Transverse colon (tissue), 4 donors: ENCODE data around the gene OR2A2. TPM values are rescaled to one million over a fixed set of nuclear protein-coding genes. Genes with fewer than 3 reads are reported as not detected.

ENCODE experiments used
- DNase-seq: peaks from one replicate; pipeline ENCODE4 v3.0.0-alpha.2; 2019
- H3K27ac ChIP-seq, 4 donors: fragments of 200-600 bp; sonication (generic); 2 replicates each; pipeline ENCODE4 v1.5.1; 2016 to 2018; ENCODE audit warnings: inconsistent platforms in 4 of 4
- H3K27me3 ChIP-seq: fragments of 200-600 bp; sonication (generic); 2 replicates; pipeline ENCODE4 v1.5.1; 2017; ENCODE audit warnings: inconsistent platforms
- H3K36me3 ChIP-seq, 4 donors: fragments of 200-600 bp; sonication (generic); 2 replicates each; pipeline ENCODE4 v1.5.1; 2017 to 2019; ENCODE audit warnings: inconsistent platforms in 4 of 4
- H3K4me1 ChIP-seq, 4 donors: fragments of 200-600 bp; sonication (generic); 2 replicates each; pipeline ENCODE4 v1.5.1; 2017 to 2020; ENCODE audit warnings: inconsistent platforms in 4 of 4
- H3K4me3 ChIP-seq, 4 donors: fragments of 200-600 bp; sonication (generic); 1 replicate in 1 of 4; 2 replicates in 3 of 4; pipeline versions ENCODE4 v1.5.1 to v1.6.1; 2017 to 2019; ENCODE audit warnings: inconsistent platforms in 4 of 4
- H3K9me3 ChIP-seq, 2 donors: fragments of 200-600 bp; sonication (generic); 2 replicates each; pipeline ENCODE4 v1.5.1; 2017 to 2019; ENCODE audit warnings: inconsistent platforms in 2 of 2
- EP300 ChIP-seq: sonication (generic); formaldehyde crosslinking; IDR thresholded peaks from one replicate; pipeline ENCODE4 v1.6.1; 2017; ENCODE audit warnings: antibody characterized with exemption, low read depth
- POLR2A ChIP-seq: fragments of 450-650 bp; IDR thresholded peaks from one replicate; pipeline ENCODE4 v1.6.1; 2016; ENCODE audit warnings: antibody characterized with exemption, mild to moderate bottlenecking, moderate library complexity
- POLR2AphosphoS5 ChIP-seq, 3 donors: sonication (generic); formaldehyde crosslinking; IDR thresholded peaks; one replicate each; pipeline ENCODE4 v1.6.1; 2016; ENCODE audit warnings: antibody characterized with exemption in 3 of 3
- WGBS, 2 donors: methylation state at CpG; one replicate each; pipeline ENCODE4 v1.1.5; 2018; ENCODE audit warnings: low coverage in 1 of 2; 5-methylcytosine and 5-hydroxymethylcytosine counted together
- in situ Hi-C, 4 donors: fragments of 200-750 bp; cut with MboI; loops; one replicate each; pipeline versions ENCODE4 v1.15.0 to v1.15.1; 2017; ENCODE audit warnings: low sequenced_read_pairs in 3 of 4, low pct_ligation_motif_present in 1 of 4, low pct_unique_long_range_greater_than_20kb in 1 of 4
- intact Hi-C: fragments of 100-400 bp; cut with DNase I; formaldehyde crosslinking; loops from one replicate; pipeline ENCODE4 v1.15.1; 2023; ENCODE audit warnings: low total_unique reads
- total RNA-seq, 4 donors: library from RNA; depleted of rRNA; stranded (reverse); fragments of >200 nt; gene quantifications; one replicate each; pipeline ENCODE4 v1.1.0, GENCODE V29; 2016
- TF ChIP-seq, protein P1 (sequence below), 5 experiments: fragments of 200-600 bp in 3 of 5; fragments of 450-650 bp in 2 of 5; sonication (generic) in 3 of 5; IDR thresholded peaks; 1 replicate in 2 of 5; 2 replicates in 3 of 5; pipeline ENCODE4 v1.5.1; 2016 to 2017; ENCODE audit warnings: antibody characterized with exemption in 5 of 5, inconsistent platforms in 3 of 5, mild to moderate bottlenecking in 2 of 5, moderate library complexity in 1 of 5

Gene OR2A2
- total RNA-seq, 4 donors from 2014 or later, result not detected

DNA sequence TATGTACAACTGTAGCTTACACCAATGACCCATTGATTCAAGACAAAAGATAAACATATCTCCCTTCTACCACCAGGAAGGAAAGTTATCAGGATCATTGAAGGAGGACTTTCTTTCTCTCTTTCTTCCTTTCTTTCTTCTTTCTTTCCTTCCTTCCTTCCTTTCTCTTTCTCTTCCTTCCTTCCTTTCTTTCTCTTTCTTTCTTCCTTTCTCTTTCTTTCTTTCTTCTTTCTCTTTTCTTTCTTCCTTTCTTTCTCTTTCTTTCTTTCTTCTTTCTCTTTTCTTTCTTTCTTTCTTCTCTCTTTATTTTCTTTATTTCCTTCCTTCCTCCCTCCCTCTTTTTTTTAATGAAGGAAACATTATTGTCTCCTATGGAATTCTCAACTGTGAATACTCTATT is 10.6 kb upstream of the OR2A2 start:
- intact Hi-C loops (no loop called here), in situ Hi-C loops (no loop called here)
- Histone ChIP-seq H3K4me1 (no peaks in the 10 kb centered on the region), H3K4me3 (no peak overlapping the region), H3K36me3 (no peaks in the 10 kb centered on the region), H3K9me3 (no peaks in the 10 kb centered on the region), H3K27me3 (no peaks in the 10 kb centered on the region), H3K27ac (no peak overlapping the region)
- TF ChIP-seq POLR2AphosphoS5 (IDR thresholded peaks at IDR 0.05) (no peak), EP300 (no peak)
- TF ChIP-seq, protein P1, sequence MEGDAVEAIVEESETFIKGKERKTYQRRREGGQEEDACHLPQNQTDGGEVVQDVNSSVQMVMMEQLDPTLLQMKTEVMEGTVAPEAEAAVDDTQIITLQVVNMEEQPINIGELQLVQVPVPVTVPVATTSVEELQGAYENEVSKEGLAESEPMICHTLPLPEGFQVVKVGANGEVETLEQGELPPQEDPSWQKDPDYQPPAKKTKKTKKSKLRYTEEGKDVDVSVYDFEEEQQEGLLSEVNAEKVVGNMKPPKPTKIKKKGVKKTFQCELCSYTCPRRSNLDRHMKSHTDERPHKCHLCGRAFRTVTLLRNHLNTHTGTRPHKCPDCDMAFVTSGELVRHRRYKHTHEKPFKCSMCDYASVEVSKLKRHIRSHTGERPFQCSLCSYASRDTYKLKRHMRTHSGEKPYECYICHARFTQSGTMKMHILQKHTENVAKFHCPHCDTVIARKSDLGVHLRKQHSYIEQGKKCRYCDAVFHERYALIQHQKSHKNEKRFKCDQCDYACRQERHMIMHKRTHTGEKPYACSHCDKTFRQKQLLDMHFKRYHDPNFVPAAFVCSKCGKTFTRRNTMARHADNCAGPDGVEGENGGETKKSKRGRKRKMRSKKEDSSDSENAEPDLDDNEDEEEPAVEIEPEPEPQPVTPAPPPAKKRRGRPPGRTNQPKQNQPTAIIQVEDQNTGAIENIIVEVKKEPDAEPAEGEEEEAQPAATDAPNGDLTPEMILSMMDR (IDR thresholded peaks at IDR 0.05), result no peak
- DNase-seq, result no peak

DNA sequence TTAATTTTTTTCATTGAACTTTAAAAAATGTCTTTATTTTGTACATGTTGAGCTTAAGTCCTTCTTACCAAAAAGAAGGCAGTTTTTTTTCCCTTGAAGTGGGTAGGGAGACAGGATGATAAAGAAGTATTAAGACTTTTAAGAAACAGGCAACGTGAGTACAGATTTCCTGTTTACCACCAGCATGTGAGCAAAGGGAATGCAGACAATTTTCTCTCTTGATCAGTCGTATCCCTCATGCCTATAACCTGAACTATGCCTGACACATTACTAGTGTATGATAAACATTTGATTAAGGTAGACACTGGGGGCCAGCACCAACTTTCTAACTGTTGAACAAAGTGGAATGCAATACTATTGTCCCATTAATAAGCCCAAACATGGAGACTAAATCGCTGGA is 8.8 kb upstream of the OR2A2 start:
- no peaks in the 10 kb centered on the region for H3K4me1 ChIP-seq
- H3K9me3 ChIP-seq, result no peaks in the 10 kb centered on the region
- in situ Hi-C loops, result no loop called here
- 49 to 51% methylated on average over 3 of the region's 3 CpGs for WGBS, 2 donors
- no peaks in the 10 kb centered on the region for H3K36me3 ChIP-seq
- intact Hi-C loops, result no loop called here
- DNase-seq, result no peak
- TF ChIP-seq, protein P1 (IDR thresholded peaks at IDR 0.05), result no peak
- TF ChIP-seq POLR2AphosphoS5 (IDR thresholded peaks at IDR 0.05) (no peak), POLR2A (no peak), EP300 (no peak)
- no peak overlapping the region for H3K4me3 ChIP-seq
- H3K27me3 ChIP-seq, result no peaks in the 10 kb centered on the region
- H3K27ac ChIP-seq, result no peak overlapping the region

DNA sequence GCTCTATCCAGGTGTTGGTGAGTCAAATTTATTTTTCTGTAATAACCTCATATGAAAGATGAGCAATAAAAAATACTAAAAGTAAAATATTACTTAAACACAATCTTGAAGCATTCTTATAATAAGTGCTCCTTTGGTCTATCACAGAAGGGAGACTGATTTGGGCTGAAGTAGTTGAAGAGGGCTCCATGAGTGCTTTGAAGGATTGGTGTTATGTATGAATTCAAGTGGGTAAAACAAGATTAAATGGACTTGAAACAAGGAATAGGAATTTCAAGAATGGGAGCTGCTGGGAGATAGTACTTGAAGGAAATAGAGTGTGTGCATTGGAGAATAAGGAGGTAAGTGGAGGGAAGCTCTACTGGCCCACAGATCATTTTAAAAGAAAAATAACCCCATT is 7.3 kb upstream of the OR2A2 start:
- no peak overlapping the region for H3K4me3 ChIP-seq
- no peaks in the 10 kb centered on the region for H3K9me3 ChIP-seq
- no peak overlapping the region for H3K27ac ChIP-seq
- TF ChIP-seq POLR2AphosphoS5 (IDR thresholded peaks at IDR 0.05) (no peak), POLR2A (no peak), EP300 (no peak)
- TF ChIP-seq, protein P1 (IDR thresholded peaks at IDR 0.05), result no peak
- intact Hi-C loops (no loop called here), in situ Hi-C loops (no loop called here)
- no peaks in the 10 kb centered on the region for H3K36me3 ChIP-seq
- DNase-seq, result no peak
- no peaks in the 10 kb centered on the region for H3K4me1 ChIP-seq
- no peaks in the 10 kb centered on the region for H3K27me3 ChIP-seq

DNA sequence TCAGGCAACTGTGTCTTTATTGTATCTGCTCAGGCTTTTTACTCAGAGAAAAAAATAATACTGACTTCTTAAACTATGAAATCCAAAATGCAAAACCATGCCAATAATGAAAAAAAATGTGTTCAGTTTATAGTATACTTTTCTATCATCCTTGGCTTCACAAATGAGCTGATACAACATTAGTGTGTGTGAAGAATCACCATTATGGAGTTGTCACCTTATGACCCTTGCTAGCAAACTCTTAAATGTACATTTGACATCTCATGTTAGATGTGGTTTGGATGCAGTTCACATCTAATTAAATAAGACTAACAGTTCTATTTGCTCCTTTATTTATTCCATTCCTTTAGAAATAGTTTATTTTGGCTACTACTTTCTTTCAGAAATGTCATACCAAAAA is 4.2 kb upstream of the OR2A2 start:
- Histone ChIP-seq H3K27me3 (no peaks in the 10 kb centered on the region), H3K27ac (no peak overlapping the region), H3K9me3 (no peaks in the 10 kb centered on the region), H3K4me3 (no peak overlapping the region), H3K4me1 (no peaks in the 10 kb centered on the region), H3K36me3 (no peaks in the 10 kb centered on the region)
- TF ChIP-seq, protein P1 (IDR thresholded peaks at IDR 0.05), result no peak
- no peak for TF ChIP-seq POLR2A
- no peak for DNase-seq
- in situ Hi-C loops, result no loop called here
- intact Hi-C loops, result no loop called here
